HG03280 (cell line): Measurements from ENCODE around the gene MTHFD1.

Experiments used
- ATAC-seq: cut with Tn5 transposase; IDR thresholded peaks from one replicate; pipeline ENCODE4 v1.9.1; 2021; ENCODE audit warnings: mild to moderate bottlenecking, moderate library complexity; ENCODE audit not compliant: unreplicated experiment

MTHFD1 gene

GRCh38 chr14:64488590-64489099 lies 100.5 kb downstream of the MTHFD1 start:
- no peak for ATAC-seq

GRCh38 chr14:64491637-64492036 lies 103.5 kb downstream of the MTHFD1 start:
- ATAC-seq: no peak

- no peak for ATAC-seq
Observed at GRCh38 chr14:64493455-64493854, 105.3 kb downstream of the MTHFD1 start.

GRCh38 chr14:64495252-64495651 lies 107.1 kb downstream of the MTHFD1 start:
- no peak for ATAC-seq

GRCh38 chr14:64496764-64497163 lies 108.6 kb downstream of the MTHFD1 start:
- no peak for ATAC-seq

GRCh38 chr14:64500088-64500487 lies 111.9 kb downstream of the MTHFD1 start:
- no peak for ATAC-seq

- no peak for ATAC-seq
Observed at GRCh38 chr14:64501411-64502171, 113.4 kb downstream of the MTHFD1 start.

- ATAC-seq: no peak
Observed at GRCh38 chr14:64502456-64502855, 114.3 kb downstream of the MTHFD1 start.

GRCh38 chr14:64502887-64503433 lies 114.8 kb downstream of the MTHFD1 start:
- no peak for ATAC-seq

- ATAC-seq: peak; percentile 61
Observed at GRCh38 chr14:64503434-64504309, 115.5 kb downstream of the MTHFD1 start, which contains the start of gene ZBTB25. Gene ZBTB25 (minus strand): TSS chr14:64503838. CDS start chr14:64490533, 13,305 bp downstream.

GRCh38 chr14:64504310-64504896 lies 116.2 kb downstream of the MTHFD1 start, which contains the start of gene ZBTB1:
Gene ZBTB1 (plus strand): TSS chr14:64504770. CDS start chr14:64521505, 16,735 bp downstream.
- peak; percentile 23 for ATAC-seq

- peak; percentile 29 for ATAC-seq
Observed at GRCh38 chr14:64504897-64505794, 117.0 kb downstream of the MTHFD1 start.

GRCh38 chr14:64506721-64507120 lies 118.6 kb downstream of the MTHFD1 start:
- ATAC-seq: no peak

GRCh38 chr14:64507376-64508156 lies 119.4 kb downstream of the MTHFD1 start:
- ATAC-seq: no peak

GRCh38 chr14:64508215-64508776 lies 120.1 kb downstream of the MTHFD1 start:
- ATAC-seq: no peak

- ATAC-seq: no peak
Observed at GRCh38 chr14:64509036-64509435, 120.9 kb downstream of the MTHFD1 start.
